Natural killer cell treated with Interleukin-12 subunit alpha and Interleukin-12 subunit beta and Interleukin-15 and Interleukin-18, amount 100 ng/mL, for 72 hours (primary cell): ENCODE measurements around the gene JARID2. TPM values are rescaled to one million over a fixed set of nuclear protein-coding genes. Genes with fewer than 3 reads are reported as not detected.
"Not testable (repeated sequence)": the region's sequence is repeated elsewhere in the genome, so short reads cannot be mapped to it uniquely, and the experiment has no call there.

Experiments used
- ATAC-seq, 2 donors: fragments of 150-1000 bp; cut with Tn5 transposase in 1 of 2; sonication (Bioruptor Pico), chemical (Tn5 transposase) in 1 of 2; 2 replicates each; pipeline ENCODE4 v1.10.0; 2021
- DNase-seq: peaks from one replicate; pipeline ENCODE4 v3.0.0; 2022; ENCODE audit warnings: low spot score
- H3K27ac Mint-ChIP-seq, 2 donors: 1 replicate in 1 of 2; 2 replicates in 1 of 2; pipeline ENCODE4 v1.8.0; 2022; ENCODE audit warnings: mixed read lengths in 2 of 2, mild to moderate bottlenecking in 1 of 2, moderate library complexity in 1 of 2
- H3K27me3 Mint-ChIP-seq, 2 donors: 1 replicate in 1 of 2; 2 replicates in 1 of 2; pipeline ENCODE4 v1.8.0; 2022; ENCODE audit warnings: mixed read lengths in 2 of 2
- H3K36me3 Mint-ChIP-seq: one replicate; pipeline ENCODE4 v1.8.0; 2022; ENCODE audit warnings: mixed read lengths
- H3K4me1 Mint-ChIP-seq, 2 donors: 1 replicate in 1 of 2; 2 replicates in 1 of 2; pipeline ENCODE4 v1.8.0; 2022; ENCODE audit warnings: low read depth in 2 of 2, mixed read lengths in 2 of 2, mild to moderate bottlenecking in 1 of 2
- H3K4me3 Mint-ChIP-seq: one replicate; pipeline ENCODE4 v1.8.0; 2022; ENCODE audit warnings: mixed read lengths
- H3K9me3 Mint-ChIP-seq: 2 replicates; pipeline ENCODE4 v1.8.0; 2022; ENCODE audit warnings: mixed read lengths
- total RNA-seq, 2 donors: library from RNA; stranded (reverse); gene quantifications; one replicate each; pipeline ENCODE4 v1.2.3, GENCODE V29; 2022

JARID2 gene
- total RNA-seq, 2 donors from 2014 or later, result 28.6 to 34.9 TPM

DNA sequence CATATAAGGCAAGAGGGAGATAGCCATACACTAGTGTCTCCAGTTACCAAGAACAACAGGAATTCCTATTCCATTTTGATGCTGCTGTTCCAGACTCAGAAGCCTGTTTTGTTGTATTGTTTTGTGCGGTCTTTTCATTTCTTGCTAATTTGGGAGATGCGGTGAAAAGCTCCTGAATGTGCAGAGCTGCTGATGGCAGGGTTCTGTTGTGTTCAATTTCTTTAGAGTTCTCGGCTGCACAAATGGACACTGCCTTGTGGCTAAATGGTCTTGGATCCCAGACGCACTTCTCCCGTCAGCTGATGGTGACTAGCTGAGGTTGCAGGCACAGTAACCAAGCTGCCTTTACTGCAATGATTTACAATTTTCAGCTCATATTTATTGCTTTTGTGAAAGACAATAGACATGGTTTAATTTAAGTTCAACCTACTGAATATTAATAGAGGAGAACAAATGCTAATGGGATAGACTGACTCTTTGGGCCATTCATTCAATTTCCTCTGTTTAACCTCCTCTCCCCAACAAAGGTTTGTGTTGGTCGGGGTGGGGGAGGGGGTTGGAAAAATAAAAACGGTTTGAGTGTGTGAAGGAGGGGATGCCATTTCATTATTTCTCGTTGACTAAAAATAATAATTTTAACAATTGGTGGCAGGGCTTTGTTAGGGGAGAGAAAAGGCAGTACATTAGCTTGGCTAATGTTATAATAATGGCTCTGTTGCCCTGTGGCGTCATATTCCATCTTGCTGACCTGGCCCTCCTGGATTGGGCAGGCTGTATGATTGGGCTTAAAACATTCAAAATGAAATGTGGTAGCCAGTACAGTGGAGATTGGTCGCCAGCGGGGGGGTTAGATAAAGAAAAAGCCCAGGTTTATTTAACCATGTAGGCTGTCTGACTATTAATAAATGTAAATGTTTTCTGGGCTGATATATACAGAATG, 159.5 kb downstream of the JARID2 start:
- Mint-ChIP-seq H3K27ac (peak overlapping the region in 1 of 2 donors; percentile 12), H3K27me3 (no peaks in the 10 kb centered on the region), H3K4me1 (peaks cover 73 to 88% of the 10 kb centered on the region in 2 donors), H3K4me3 (peak overlapping the region; percentile 40), H3K36me3 (no peaks in the 10 kb centered on the region), H3K9me3 (no peaks in the 10 kb centered on the region)
- no peak for ATAC-seq
- DNase-seq, result no peak

DNA sequence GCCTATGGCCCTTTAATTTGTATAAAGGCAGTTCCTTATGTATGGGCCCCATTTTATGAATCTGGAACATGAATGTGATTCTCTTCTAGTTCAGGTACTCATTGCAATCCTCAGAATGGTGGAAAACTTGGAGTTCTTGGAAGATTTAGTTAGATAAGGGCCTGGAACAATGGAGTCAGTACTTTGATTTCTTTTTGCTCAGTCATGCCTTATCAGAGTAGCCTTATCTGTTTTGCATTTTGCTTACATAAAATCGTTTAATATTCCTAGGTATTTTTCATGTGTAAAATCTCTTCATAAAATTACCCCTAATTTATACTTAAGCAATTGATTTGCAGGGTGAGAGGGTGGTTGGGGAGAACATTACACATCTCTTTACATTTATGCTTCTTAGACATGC, 160.6 kb downstream of the JARID2 start:
- no peak overlapping the region for H3K4me3 Mint-ChIP-seq
- peaks cover 76 to 88% of the 10 kb centered on the region in 2 donors for H3K4me1 Mint-ChIP-seq
- no peaks in the 10 kb centered on the region for H3K27me3 Mint-ChIP-seq
- H3K9me3 Mint-ChIP-seq, result no peaks in the 10 kb centered on the region
- peaks cover 1% of the 10 kb centered on the region for H3K36me3 Mint-ChIP-seq
- no peak for ATAC-seq
- no peak overlapping the region for H3K27ac Mint-ChIP-seq
- no peak for DNase-seq

DNA sequence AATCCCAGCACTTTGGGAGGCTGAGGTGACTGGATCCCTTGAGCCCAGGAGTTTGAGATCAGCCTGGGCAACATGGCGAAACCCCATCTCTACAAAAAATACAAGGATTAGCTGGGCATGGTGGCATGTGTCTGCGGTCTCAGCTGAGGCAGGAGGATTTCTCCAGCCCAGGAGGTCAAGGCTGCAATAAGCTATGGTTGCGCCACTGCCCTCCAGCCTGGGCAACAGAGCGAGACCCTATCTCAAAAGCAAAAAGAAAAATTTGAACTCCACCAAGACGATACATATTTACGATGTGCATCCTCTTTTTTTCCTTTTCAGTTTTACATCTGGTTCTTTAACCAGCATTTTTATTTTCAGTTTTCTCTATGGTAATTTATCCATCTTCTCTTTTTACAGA, 162.1 kb downstream of the JARID2 start:
- no peaks in the 10 kb centered on the region for H3K27me3 Mint-ChIP-seq
- DNase-seq (no peak), ATAC-seq (no peak)
- H3K27ac Mint-ChIP-seq, result no peak overlapping the region
- H3K4me3 Mint-ChIP-seq, result no peak overlapping the region
- H3K36me3 Mint-ChIP-seq, result peaks cover 7% of the 10 kb centered on the region
- peaks cover 74 to 88% of the 10 kb centered on the region in 2 donors for H3K4me1 Mint-ChIP-seq
- H3K9me3 Mint-ChIP-seq, result no peaks in the 10 kb centered on the region

DNA sequence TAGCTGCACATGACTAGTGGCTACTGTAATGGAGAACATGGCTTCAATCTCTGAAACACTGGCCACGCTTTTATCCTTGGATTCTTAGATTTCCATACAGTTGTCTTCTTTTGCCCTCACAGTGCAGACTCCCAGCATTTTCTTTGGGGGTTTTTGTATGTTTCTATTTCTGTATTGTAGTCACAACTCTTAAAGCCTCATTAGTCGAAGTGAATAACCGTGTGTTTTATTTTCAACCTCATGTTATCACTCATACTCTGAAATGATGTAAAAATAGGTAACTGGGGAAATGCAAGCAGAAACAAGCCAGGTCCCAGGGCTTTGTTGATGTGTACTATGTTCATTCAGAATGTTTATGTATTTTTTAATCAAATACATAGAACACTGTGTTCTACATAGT, 162.9 kb downstream of the JARID2 start:
- Mint-ChIP-seq H3K4me1 (peaks cover 71 to 81% of the 10 kb centered on the region in 2 donors), H3K27ac (peak overlapping the region in 1 of 2 donors; percentile 18), H3K4me3 (peak overlapping the region; percentile 15)

DNA sequence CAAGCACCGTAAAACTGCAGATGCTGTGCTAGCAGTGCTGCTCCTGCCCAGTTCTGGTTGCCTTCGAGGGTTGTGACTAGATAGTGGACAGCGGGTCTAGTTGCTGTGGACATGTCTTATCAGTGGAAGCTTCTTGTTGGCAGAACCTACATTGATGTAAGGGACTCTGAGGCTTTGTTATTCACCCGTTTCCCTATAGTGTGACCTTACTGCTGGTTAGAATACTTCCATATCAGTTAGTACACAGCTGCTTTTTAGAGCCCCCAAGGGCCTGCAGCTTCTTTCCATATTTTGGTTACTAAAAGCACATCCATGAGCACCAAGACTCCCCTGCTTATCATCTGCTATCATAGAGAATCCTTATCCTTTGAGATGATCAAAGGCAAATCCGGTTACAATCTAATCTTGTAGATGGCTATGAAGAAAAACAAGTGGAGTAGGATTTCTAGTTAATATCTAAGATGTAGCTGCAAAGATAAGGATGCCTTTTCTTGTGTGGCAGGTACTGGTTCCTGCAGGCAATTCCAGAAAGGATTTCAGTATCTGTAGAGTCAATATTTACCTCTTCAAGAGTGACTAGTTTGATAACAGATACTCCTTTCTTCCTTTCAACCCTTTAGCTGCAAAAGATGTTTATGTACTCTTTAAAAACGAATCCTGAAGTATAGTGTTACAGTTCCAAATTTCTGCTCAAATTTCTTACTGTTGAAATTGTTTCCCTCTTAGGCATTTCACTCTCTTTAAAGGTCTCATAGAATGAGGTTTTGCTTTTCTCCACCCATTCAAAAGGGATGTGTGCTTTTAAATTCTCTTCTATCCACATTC, 163.6 kb downstream of the JARID2 start:
- peaks cover 7% of the 10 kb centered on the region for H3K36me3 Mint-ChIP-seq
- H3K27me3 Mint-ChIP-seq, result no peaks in the 10 kb centered on the region
- no peaks in the 10 kb centered on the region for H3K9me3 Mint-ChIP-seq
- peaks cover 70 to 78% of the 10 kb centered on the region in 2 donors for H3K4me1 Mint-ChIP-seq
- ATAC-seq (peak in 1 of 2 donors; percentile 57), DNase-seq (no peak)
- peak overlapping the region; percentile 18 to 88 for H3K27ac Mint-ChIP-seq
- peak overlapping the region; percentile 65 for H3K4me3 Mint-ChIP-seq

More for the DNA sequence above, 162.9 kb downstream of the JARID2 start:
- DNase-seq, result no peak
- no peak for ATAC-seq
- Mint-ChIP-seq H3K9me3 (no peaks in the 10 kb centered on the region), H3K36me3 (peaks cover 7% of the 10 kb centered on the region), H3K27me3 (no peaks in the 10 kb centered on the region)

DNA sequence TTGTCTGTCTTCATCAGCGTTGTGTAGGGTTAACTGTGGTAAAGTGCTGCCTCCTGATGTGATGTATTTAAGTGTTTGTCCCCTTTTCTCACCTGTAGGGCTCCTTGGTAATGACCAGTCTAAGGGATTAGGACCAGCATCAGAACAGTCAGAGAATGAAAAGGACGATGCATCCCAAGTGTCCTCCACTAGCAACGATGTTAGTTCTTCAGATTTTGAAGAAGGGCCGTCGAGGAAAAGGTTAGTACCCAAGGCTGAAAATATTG, 164.2 kb downstream of the JARID2 start:
- ATAC-seq (no peak), DNase-seq (no peak)
- no peaks in the 10 kb centered on the region for H3K27me3 Mint-ChIP-seq
- H3K27ac Mint-ChIP-seq, result peak overlapping the region; percentile 18 to 88
- H3K9me3 Mint-ChIP-seq, result no peaks in the 10 kb centered on the region
- H3K36me3 Mint-ChIP-seq, result peaks cover 7% of the 10 kb centered on the region
- peak overlapping the region; percentile 65 for H3K4me3 Mint-ChIP-seq
- H3K4me1 Mint-ChIP-seq, result peaks cover 65 to 75% of the 10 kb centered on the region in 2 donors

DNA sequence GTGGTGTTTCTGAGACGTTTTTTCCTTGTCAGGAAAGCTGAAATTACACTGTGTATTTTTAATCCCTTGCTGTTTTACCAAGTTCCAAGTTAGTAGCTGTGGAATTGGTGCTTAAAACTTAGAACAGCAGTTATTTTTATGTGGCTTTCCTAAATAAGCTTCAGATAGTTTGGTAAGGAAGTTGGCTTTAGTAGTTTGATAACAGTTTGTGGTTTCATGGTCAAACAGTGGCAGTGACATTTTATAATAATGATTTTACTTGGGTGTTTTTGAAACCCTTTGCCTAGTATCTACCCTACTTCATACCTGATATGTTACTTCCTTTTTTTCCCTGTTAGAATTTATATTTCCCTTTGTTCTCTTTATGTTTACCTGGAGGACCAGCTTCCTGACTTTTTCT, 164.9 kb downstream of the JARID2 start:
- ATAC-seq, result no peak
- Mint-ChIP-seq H3K27me3 (no peaks in the 10 kb centered on the region), H3K36me3 (peaks cover 7% of the 10 kb centered on the region), H3K9me3 (no peaks in the 10 kb centered on the region), H3K27ac (peak overlapping the region; percentile 88 to 93), H3K4me1 (peaks cover 60 to 68% of the 10 kb centered on the region in 2 donors), H3K4me3 (peak overlapping the region; percentile 65)
- DNase-seq, result no peak

DNA sequence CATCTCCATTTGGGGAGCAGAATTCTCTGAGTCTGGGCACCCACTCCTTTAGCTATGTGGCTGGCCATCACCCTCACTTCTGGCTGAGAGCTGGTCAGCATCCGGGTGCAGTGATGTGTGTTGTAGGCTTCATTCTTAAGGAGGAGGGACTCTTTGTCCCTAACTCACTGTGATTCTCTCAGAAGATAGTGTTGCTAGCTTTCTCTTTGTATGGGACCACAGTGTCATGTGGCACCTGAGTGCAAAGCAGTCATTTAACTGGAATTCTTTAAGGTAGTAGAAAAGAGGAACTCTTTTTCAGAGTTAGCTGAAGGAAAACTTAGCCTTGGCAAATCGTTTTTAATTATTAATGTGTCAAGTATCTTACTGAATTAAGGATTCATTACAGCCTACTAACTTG, 165.9 kb downstream of the JARID2 start:
- no peaks in the 10 kb centered on the region for H3K27me3 Mint-ChIP-seq
- H3K4me3 Mint-ChIP-seq, result peak overlapping the region; percentile 65
- peak overlapping the region; percentile 88 to 93 for H3K27ac Mint-ChIP-seq
- H3K36me3 Mint-ChIP-seq, result peaks cover 9% of the 10 kb centered on the region
- no peaks in the 10 kb centered on the region for H3K9me3 Mint-ChIP-seq
- peaks cover 56 to 65% of the 10 kb centered on the region in 2 donors for H3K4me1 Mint-ChIP-seq
- ATAC-seq, result peak in 1 of 2 donors; percentile 44
- no peak for DNase-seq

DNA sequence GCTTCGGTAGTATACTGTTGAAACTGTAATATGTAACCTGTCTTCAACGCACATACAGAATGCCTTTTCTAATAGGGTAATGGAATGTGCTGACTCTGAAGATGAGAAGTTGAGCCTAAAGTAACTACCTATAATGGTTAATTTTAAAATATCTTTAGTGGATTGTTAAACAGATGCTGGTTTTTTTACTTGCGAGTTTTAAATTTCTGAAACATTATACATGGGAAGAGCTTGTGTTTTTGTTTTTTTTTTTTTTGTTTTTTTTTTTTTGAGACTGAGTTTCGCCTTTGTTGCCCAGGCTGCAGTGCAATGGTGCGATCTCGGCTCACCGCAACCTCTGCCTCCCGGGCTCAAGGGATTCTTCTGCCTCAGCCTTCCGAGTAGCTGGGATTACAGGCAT, 166.9 kb downstream of the JARID2 start:
- peak overlapping the region; percentile 88 to 93 for H3K27ac Mint-ChIP-seq
- DNase-seq (no peak), ATAC-seq (no peak)
- peaks cover 56 to 67% of the 10 kb centered on the region in 2 donors for H3K4me1 Mint-ChIP-seq
- H3K9me3 Mint-ChIP-seq, result no peaks in the 10 kb centered on the region
- no peaks in the 10 kb centered on the region for H3K27me3 Mint-ChIP-seq
- no peak overlapping the region for H3K4me3 Mint-ChIP-seq
- peaks cover 15% of the 10 kb centered on the region for H3K36me3 Mint-ChIP-seq

DNA sequence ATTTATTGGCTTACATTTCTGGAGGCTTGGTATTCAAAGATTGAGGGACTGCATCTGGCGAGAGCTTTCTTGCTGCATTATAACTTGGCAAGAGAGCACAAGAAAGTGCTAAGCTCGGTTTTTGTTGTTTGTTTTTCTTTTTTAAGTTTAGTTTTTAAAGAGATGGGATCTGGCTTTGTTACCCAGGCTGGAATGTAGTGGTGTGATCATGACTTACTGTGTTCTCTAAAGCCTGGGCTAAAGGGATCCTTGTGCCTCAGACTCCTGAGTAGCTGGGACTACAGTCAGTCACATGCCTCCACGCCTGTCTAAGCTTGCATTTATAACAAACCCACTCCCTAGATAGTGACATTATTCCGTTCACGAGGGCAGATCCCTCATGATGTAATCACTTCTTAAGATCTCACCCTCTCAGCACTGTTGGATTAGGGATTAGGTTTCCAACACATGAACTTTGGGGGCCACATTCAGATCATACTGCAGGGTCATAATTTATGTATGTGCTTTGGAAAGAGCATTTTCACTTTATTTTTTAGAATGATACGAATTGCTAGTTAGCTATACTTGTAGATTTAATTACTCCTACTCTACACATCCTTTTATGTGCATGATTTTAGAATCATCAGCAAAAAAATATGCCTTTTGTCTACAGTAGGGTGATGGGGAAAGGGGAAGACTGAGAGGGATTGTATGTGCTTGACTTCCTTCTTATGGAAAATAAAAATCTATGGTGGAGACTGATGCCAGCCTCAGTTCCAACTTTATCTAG, 167.8 kb downstream of the JARID2 start:
- peaks cover 15% of the 10 kb centered on the region for H3K36me3 Mint-ChIP-seq
- no peaks in the 10 kb centered on the region for H3K27me3 Mint-ChIP-seq
- ATAC-seq (no peak), DNase-seq (no peak)
- no peak overlapping the region for H3K4me3 Mint-ChIP-seq
- no peaks in the 10 kb centered on the region for H3K9me3 Mint-ChIP-seq
- H3K4me1 Mint-ChIP-seq, result peaks cover 58 to 59% of the 10 kb centered on the region in 2 donors
- peak overlapping the region in 1 of 2 donors; percentile 54 for H3K27ac Mint-ChIP-seq

DNA sequence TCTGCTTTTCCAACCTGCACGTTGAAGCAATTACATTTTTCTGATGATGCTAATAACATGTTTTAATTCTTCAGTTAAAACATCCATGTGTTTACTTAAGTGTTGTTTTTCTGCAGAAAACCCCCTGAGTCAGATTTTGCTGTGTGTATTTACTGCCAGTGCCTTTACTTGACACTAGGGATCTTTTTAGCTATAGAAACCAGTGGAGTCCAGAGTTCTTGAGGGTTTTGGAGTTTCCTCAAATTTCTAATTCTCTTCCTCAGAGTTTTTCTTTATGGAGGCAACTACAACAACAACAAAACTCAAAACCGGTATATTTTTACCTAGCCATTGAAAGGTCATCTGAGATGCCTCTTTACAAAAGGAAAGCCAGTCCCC, 168.4 kb downstream of the JARID2 start:
- peaks cover 53% of the 10 kb centered on the region in 2 donors for H3K4me1 Mint-ChIP-seq
- DNase-seq (no peak), ATAC-seq (no peak)
- no peaks in the 10 kb centered on the region for H3K9me3 Mint-ChIP-seq
- peak overlapping the region; percentile 18 to 54 for H3K27ac Mint-ChIP-seq
- no peak overlapping the region for H3K4me3 Mint-ChIP-seq
- H3K36me3 Mint-ChIP-seq, result peaks cover 17% of the 10 kb centered on the region
- no peaks in the 10 kb centered on the region for H3K27me3 Mint-ChIP-seq

DNA sequence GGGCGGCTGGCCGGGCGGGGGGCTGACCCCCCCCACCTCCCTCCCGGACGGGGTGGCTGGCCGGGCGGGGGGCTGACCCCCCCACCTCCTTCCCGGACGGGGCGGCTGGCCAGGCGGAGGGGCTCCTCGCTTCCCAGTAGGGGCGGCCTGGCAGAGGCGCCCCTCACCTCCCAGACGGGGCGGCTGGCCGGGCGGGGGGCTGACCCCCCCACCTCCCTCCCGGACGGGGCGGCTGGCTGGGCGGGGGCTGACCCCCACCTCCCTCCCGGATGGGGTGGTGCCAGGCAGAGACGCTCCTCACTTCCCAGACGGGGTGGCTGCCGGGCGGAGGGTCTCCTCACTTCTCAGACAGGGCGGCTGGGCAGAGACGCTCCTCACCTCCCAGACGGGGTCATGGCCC, 169.8 kb downstream of the JARID2 start:
- DNase-seq, H3K4me3 Mint-ChIP-seq, H3K27me3 Mint-ChIP-seq, H3K27ac Mint-ChIP-seq, ATAC-seq, H3K9me3 Mint-ChIP-seq: not testable (repeated sequence)
- Mint-ChIP-seq H3K4me1 (peaks cover 44 to 45% of the 10 kb centered on the region in 2 donors), H3K36me3 (peaks cover 27% of the 10 kb centered on the region)

DNA sequence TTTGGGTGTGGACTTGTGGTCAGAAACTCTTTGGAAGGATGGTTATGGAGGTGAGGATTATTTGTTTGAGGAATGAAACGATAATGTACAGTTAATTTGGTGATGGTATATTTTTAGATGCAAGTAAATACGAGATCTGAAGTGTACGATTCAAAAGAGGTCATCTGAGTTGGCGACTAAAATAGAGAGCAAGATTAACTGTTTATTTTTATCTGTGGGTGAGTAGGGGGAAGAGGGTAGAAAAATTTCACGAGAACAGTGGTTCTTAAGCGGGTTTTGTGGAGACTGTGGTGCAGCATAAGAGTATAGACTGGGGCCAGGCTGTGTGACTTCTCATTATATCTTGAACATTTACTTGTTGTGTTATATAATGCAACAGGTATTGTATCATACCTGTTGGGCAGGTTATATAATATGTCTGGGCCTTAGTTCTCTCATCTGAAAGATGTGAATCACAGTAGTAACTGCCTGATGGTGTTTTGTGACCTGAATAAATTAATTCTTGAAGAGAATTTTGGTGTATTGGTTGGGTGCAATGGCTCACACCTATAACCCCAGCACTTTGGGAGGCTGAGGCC, 171.2 kb downstream of the JARID2 start:
- no peaks in the 10 kb centered on the region for H3K27me3 Mint-ChIP-seq
- peak overlapping the region; percentile 64 for H3K4me3 Mint-ChIP-seq
- peak overlapping the region; percentile 32 to 47 for H3K27ac Mint-ChIP-seq
- no peaks in the 10 kb centered on the region for H3K9me3 Mint-ChIP-seq
- ATAC-seq, result no peak
- peaks cover 43 to 44% of the 10 kb centered on the region in 2 donors for H3K4me1 Mint-ChIP-seq
- no peak for DNase-seq
- peaks cover 25% of the 10 kb centered on the region for H3K36me3 Mint-ChIP-seq
